Measurements from ENCODE around the gene P2RY14.
"Not testable (repeated sequence)": the region's sequence is repeated elsewhere in the genome, so short reads cannot be mapped to it uniquely, and the experiment has no call there.

P2RY14 gene

DNA sequence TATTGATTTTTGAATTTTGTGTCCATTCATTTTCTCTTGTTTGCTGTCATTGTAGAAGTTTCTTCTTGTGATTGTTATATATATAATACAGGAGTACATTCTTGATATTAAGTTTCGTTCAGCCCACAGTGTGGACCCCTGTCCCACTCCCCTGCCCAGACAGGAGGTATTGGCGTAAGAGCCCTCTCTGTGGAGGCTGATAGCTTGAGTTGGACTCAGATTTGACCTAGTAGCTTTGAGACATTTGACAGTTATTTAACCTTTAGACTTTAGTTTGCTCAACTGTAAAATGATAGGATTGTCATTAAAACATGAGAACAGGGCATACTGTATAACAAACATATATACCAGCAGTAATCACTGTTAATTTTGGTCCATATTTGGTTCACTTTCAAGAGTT is 102.4 kb downstream of the P2RY14 start:
- no peak for DNase-seq

DNA sequence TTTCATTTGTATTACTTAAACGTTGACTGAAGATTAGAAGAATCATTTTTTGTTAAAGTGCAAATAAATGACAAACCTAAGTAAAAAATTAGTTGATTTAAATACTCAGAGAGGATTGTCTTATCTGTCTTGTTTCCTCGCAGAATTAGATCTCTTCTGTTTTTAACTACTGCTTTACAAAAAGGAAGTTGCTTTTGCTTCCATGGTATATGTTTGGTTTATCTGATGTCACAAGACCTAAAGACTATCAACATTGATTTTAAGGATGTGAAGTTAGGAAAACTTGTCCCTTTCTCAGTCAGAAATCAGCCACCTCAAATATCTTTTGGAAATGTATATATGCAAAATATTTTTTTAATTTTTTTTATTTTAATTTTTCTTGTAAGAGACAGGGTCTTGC is 104.0 kb downstream of the P2RY14 start:
- DNase-seq, result no peak

DNA sequence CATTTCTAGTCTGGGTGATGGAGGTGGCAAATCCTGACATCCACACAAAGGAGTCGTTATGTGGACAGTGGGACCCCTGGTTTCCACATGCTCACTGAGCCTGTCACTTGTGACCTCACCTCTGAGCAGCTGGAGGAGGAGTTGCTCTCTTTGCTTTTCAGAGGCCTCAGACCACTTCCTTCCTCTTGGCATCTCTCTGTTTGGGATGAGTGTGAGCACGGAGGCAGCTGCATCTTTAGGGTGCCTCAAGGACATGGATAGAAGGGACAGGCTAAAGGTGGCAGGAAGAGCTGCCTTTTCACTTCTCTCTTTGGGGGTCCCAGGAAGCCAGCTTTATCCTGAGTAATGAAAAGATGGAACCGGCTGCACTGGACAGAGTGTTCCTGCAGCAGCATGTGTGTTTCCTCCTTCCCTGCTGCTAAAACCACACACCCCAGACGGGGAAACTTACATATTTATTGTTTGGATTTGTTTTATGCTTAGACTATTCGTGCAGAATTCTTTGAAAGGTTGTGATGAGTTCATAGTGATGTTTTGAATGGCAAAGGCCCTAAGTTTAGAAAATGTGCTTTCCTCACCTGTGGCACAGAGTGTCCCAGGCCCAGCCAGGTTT is 107.1 kb downstream of the P2RY14 start:
- peak; percentile 37 for DNase-seq

DNA sequence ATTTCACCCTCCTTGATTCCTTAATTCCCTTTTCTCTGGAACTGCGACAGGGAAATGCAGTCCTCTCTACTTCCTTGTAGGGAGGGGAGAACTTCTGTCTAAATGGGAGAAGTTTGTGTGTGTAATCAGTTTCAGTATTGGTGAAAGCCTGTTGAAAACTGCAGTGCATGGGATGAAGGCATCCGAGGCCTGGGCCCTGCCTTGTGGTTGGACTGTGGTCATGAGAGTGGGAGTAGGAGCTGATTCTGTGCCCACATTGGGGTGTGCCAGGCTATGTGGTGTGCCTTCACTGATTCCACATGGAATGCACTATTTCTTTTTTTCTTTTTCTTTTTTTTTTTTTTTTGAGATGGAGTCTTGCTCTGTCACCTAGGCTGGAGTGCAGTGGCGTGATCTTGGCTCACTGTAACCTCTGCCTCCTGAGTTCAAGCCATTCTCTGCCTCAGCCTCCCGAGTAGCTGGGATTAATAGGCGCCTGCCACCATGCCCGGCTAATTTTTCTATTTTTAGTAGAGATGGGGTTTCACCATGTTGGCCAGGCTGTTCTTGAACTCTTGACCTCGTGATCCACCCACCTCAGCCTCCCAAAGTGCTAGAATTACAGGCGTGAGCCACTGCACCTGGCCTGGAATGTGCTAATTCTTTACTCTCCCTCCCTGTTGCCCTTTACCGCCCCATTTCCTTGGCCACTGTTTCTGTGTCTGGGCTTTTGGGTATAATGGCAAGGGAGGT is 108.2 kb downstream of the P2RY14 start:
- DNase-seq, result not testable (repeated sequence)

DNA sequence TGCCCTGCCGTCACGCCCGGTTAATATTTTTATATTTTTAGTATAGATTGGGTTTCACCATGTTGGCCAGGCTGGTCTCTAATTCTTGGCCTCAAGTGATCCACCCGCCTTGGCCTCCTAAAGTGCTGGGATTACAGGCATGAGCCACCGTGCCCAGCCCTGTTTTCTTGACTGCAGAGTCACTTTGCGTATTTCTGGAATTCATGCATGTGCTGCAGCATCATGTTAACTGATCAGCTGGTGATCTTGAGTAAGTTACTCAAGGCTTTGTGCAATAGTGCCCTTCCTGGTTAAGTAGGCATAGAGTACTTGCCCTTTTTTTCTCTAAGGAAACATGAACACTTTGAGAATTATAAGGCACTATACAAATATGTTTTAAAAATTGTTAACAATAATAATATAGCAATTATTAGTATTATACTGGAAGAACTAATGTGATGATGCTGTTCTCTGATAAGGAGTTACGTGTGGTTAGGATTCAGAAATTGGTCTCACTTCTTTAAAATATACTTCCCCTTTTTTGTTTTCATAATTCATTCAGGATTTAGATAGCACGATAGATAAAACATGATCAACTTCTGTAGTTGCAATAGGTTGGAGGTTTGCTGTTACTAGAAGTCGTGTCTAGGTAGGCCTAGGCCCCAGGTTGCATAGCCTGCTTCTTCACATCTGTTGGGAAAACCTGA is 108.9 kb downstream of the P2RY14 start:
- no peak for DNase-seq

DNA sequence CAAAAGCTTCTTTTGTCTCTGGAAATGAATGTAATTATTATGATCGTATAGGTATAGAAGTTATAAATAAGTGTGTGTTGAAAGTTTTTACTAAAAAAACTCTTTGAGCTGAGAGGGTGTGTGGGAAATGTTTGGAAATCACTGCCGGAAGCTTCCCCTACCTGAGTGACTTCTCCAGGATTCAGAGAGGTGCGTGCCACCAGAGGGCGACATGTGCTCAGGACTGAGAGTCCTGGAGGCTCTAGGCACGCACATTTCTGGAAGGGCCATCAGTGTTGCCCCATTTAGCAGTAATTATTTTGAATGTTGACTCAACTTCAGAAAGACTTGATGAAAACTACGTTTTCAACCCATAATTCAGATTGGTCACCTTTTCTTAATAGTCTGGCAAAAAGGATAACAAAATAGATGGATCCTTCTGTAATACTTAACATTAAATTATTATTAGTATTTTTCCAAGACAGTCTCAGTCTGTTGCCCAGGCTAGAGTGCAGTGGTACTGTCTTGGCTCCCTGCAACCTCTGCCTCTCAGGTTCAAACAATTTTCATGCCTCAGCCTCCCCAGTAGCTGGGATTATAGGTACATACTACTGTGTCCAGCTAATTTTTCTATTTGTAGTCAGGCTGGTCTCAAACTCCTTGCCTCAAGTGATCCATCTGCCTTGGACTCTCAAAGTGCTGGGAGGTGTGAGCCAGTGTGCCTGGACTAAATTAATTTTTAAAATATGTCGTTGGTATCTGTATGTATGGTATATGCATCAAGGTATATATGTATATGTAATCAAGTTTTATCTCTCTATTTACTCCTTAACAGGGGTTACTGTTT is 109.9 kb downstream of the P2RY14 start:
- peak; percentile 58 for DNase-seq

DNA sequence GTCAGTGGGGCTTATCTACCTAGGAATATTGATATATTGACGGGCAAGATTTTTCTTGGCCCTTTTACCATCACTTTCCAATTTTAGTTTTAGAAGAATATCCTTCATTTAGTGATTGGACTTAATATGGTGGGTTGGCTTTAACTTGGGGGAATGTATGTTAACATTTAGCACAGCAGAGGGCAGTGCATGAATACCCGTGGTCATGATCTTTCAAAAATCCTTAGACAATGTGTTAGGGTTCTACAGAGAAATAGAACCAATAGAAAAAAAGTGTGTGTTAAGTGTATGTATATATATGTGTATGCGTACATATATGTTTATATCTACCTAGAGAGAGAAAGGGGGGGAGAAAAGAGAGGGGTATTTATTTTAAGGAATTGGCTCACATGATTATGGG is 112.2 kb downstream of the P2RY14 start:
- DNase-seq, result no peak

DNA sequence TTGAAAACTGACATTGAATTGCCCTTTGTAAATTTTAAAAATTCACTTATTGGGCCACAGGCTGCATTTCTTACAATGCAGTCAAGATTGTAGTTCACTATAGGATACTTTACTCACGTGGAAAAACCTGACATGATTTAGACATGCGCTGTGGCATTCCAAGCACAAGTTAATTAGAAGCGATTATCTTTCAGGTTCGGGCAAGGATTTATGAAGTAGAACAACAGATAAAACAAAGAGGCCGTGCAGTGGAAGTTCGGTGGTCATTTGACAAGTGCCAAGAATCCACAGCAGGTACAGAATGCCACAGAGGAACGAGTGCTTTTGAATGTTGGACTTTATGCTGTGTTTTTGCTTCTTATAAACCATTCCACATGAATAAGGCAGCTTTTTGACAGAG is 113.1 kb downstream of the P2RY14 start:
- no peak for DNase-seq
